Fibroblast of lung (primary cell): ENCODE measurements around the gene CPA4. TPM values are rescaled to one million over a fixed set of nuclear protein-coding genes. Genes with fewer than 3 reads are reported as not detected.

Source experiments
- DNase-seq, 2 donors: peaks; one replicate each; pipeline versions ENCODE4 v3.0.0 to v3.0.0-alpha.2; 2010; ENCODE audit warnings: low read depth in 2 of 2
- H2AFZ ChIP-seq: 2 replicates; pipeline ENCODE4 v1.5.1; 2012; ENCODE audit warnings: low read length, control low read depth, inconsistent platforms
- H3K27ac ChIP-seq: 2 replicates; pipeline ENCODE4 v1.5.1; 2011; ENCODE audit warnings: low read length, control low read depth; ENCODE audit not compliant: insufficient read depth
- H3K27me3 ChIP-seq: 2 replicates; pipeline ENCODE4 v1.5.1; 2011; ENCODE audit warnings: mild to moderate bottlenecking, low read length; ENCODE audit not compliant: control insufficient read depth, insufficient read depth
- H3K36me3 ChIP-seq: 2 replicates; pipeline ENCODE4 v1.5.1; 2011; ENCODE audit warnings: low read length; ENCODE audit not compliant: control insufficient read depth, insufficient read depth
- H3K4me1 ChIP-seq: 2 replicates; pipeline ENCODE4 v1.5.1; 2011; ENCODE audit warnings: low read length; ENCODE audit not compliant: control insufficient read depth, insufficient read depth; ENCODE audit errors: extremely low read depth
- H3K4me2 ChIP-seq: 2 replicates; pipeline ENCODE4 v1.5.1; 2011; ENCODE audit warnings: low read length, control low read depth; ENCODE audit not compliant: insufficient read depth; ENCODE audit errors: extremely low read depth
- H3K4me3 ChIP-seq, 4 experiments: fragments of 200-600 bp in 1 of 4; sonication (generic) in 1 of 4; replicated peaks in 1 of 4; 2 replicates each; pipeline ENCODE4 v1.5.1; 2011 to 2016; ENCODE audit warnings: low read length in 4 of 4, low read depth in 3 of 4, mild to moderate bottlenecking in 3 of 4, control low read depth in 2 of 4, inconsistent platforms in 1 of 4, mixed read lengths in 1 of 4; ENCODE audit not compliant: insufficient read depth in 1 of 4; ENCODE audit errors: control extremely low read depth in 1 of 4
- H3K79me2 ChIP-seq: 2 replicates; pipeline ENCODE4 v1.5.1; 2012; ENCODE audit warnings: mild to moderate bottlenecking, low read length, inconsistent platforms; ENCODE audit not compliant: control insufficient read depth, insufficient read depth
- H3K9ac ChIP-seq: 2 replicates; pipeline ENCODE4 v1.5.1; 2011; ENCODE audit warnings: mild to moderate bottlenecking, low read length, control low read depth; ENCODE audit not compliant: insufficient read depth
- H3K9me3 ChIP-seq: 2 replicates; pipeline ENCODE4 v1.5.1; 2012; ENCODE audit warnings: low read depth, low read length; ENCODE audit not compliant: control insufficient read depth, insufficient read depth
- H4K20me1 ChIP-seq: 2 replicates; pipeline ENCODE4 v1.5.1; 2011; ENCODE audit warnings: low read length; ENCODE audit not compliant: control insufficient read depth, insufficient read depth; ENCODE audit errors: extremely low read depth
- EZH2 ChIP-seq: IDR thresholded peaks from 2 replicates; pipeline ENCODE4 v1.5.1; 2012; ENCODE audit warnings: low read length, control low read depth, mild to moderate bottlenecking; ENCODE audit errors: missing control alignments
- polyA plus RNA-seq, 2 donors: library from polyadenylated mRNA; depleted of rRNA in 1 of 2; stranded (reverse) in 1 of 2; unstranded in 1 of 2; fragments of >200 nt; gene quantifications; 2 replicates each; pipeline ENCODE4 v1.2.1, GENCODE V29; 2011 to 2012; ENCODE audit warnings: missing spikeins in 1 of 2
- total RNA-seq: library from RNA; depleted of rRNA; stranded (reverse); fragments of >200 nt; gene quantifications from 2 replicates; pipeline ENCODE4 v1.2.1, GENCODE V29; 2014
- TF ChIP-seq, protein P1 (sequence below), 2 donors: IDR thresholded peaks in 1 of 2; conservative IDR thresholded peaks in 1 of 2; 1 replicate in 1 of 2; 2 replicates in 1 of 2; pipeline ENCODE4 v1.5.1; 2011 to 2012; ENCODE audit warnings: low read length in 2 of 2, control low read depth in 1 of 2, inconsistent platforms in 1 of 2, low read depth in 1 of 2, mild to moderate bottlenecking in 1 of 2

The CPA4 gene
- total and polyA plus RNA-seq, 2 donors (not counting 1 experiment from before 2014, with no cell fraction given), result 6.4 to 48.3 TPM

DNA sequence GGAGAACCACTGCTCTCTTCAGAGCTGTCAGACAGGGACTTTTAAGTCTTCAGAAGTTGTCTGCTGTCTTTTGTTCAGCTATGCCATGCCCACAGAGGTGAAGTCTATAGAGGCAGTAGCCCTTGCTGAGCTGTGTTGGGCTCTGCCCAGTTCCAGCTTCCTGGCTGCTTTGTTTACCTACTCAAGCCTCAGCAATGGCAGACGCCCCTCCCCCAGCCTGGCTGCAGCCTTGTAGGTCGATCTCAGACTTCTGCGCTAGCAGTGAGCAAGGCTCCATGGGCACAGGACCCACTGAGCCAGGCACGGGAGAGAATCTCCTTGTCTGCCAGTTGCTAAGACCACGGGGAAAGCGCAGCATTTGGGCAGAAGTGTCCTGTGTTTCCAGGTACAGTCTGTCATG is 38.4 kb upstream of the CPA4 start:
- H3K79me2 ChIP-seq, result no peaks in the 10 kb centered on the region
- no peak overlapping the region for H3K4me2 ChIP-seq
- TF ChIP-seq, protein P1, sequence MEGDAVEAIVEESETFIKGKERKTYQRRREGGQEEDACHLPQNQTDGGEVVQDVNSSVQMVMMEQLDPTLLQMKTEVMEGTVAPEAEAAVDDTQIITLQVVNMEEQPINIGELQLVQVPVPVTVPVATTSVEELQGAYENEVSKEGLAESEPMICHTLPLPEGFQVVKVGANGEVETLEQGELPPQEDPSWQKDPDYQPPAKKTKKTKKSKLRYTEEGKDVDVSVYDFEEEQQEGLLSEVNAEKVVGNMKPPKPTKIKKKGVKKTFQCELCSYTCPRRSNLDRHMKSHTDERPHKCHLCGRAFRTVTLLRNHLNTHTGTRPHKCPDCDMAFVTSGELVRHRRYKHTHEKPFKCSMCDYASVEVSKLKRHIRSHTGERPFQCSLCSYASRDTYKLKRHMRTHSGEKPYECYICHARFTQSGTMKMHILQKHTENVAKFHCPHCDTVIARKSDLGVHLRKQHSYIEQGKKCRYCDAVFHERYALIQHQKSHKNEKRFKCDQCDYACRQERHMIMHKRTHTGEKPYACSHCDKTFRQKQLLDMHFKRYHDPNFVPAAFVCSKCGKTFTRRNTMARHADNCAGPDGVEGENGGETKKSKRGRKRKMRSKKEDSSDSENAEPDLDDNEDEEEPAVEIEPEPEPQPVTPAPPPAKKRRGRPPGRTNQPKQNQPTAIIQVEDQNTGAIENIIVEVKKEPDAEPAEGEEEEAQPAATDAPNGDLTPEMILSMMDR (conservative IDR thresholded peaks at IDR 0.05 in 1 of 2, IDR thresholded peaks at IDR 0.05 in 1 of 2; ENCODE audit: low read depth in 1 of 2, low read length in 2 of 2), result no peak
- no peak for TF ChIP-seq EZH2

GRCh38 chr7:130256704-130257103 is 36.3 kb upstream of the CPA4 start:
- no peak for TF ChIP-seq EZH2
- TF ChIP-seq, protein P1 (conservative IDR thresholded peaks at IDR 0.05 in 1 of 2, IDR thresholded peaks at IDR 0.05 in 1 of 2; ENCODE audit: low read depth in 1 of 2, low read length in 2 of 2), result no peak
- Histone ChIP-seq H2AFZ (no peak overlapping the region), H3K27me3 (no peaks in the 10 kb centered on the region), H3K4me1 (no peaks in the 10 kb centered on the region), H3K79me2 (no peaks in the 10 kb centered on the region), H3K9ac (no peak overlapping the region), H3K36me3 (no peaks in the 10 kb centered on the region), H3K27ac (no peak overlapping the region), H3K9me3 (no peaks in the 10 kb centered on the region), H3K4me2 (no peak overlapping the region), H4K20me1 (no peaks in the 10 kb centered on the region), H3K4me3 (no peak overlapping the region)
- DNase-seq, result no peak

More for the DNA sequence above, 38.4 kb upstream of the CPA4 start:
- Histone ChIP-seq H3K36me3 (no peaks in the 10 kb centered on the region), H3K9ac (no peak overlapping the region), H3K4me3 (no peak overlapping the region), H2AFZ (no peak overlapping the region), H3K4me1 (no peaks in the 10 kb centered on the region), H4K20me1 (no peaks in the 10 kb centered on the region), H3K27ac (no peak overlapping the region), H3K27me3 (no peaks in the 10 kb centered on the region), H3K9me3 (no peaks in the 10 kb centered on the region)
- DNase-seq, result no peak

DNA sequence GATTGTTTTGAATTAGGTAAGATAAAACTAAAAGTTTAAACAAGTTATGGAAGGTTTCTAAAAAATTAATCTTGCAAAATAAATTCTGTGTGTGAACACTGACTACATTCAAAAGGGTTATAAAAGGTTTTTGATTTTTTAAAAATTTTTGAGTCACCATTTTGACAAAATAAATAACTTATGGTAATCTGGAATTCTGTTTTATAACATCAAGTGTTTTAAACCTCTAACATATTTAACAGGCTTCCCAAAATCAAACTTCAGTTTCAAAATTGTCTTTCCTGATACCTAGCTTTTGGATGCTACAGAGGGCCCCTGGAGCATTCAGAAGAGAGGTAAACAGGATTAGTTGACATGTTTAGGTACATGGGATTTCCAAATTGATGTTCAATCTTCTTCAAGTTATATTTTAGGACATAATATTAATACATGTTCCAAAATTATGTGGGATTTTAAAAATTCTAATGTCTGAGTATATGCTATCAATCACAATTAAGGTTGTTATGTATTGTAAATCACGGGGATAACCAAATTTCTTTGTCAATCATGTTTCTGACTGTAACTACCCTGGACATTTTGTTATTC is 34.4 kb upstream of the CPA4 start:
- Histone ChIP-seq H3K79me2 (no peaks in the 10 kb centered on the region), H3K9ac (no peak overlapping the region), H4K20me1 (no peaks in the 10 kb centered on the region), H3K4me2 (no peak overlapping the region), H3K27me3 (no peaks in the 10 kb centered on the region), H3K4me1 (no peaks in the 10 kb centered on the region), H3K36me3 (no peaks in the 10 kb centered on the region), H2AFZ (no peak overlapping the region), H3K27ac (no peak overlapping the region), H3K9me3 (no peaks in the 10 kb centered on the region), H3K4me3 (no peak overlapping the region)
- no peak for DNase-seq
- TF ChIP-seq EZH2, result no peak
- TF ChIP-seq, protein P1 (conservative IDR thresholded peaks at IDR 0.05 in 1 of 2, IDR thresholded peaks at IDR 0.05 in 1 of 2; ENCODE audit: low read depth in 1 of 2, low read length in 2 of 2), result no peak
